ENCODE measurements around the gene OSBP2.
A peak's percentile ranks its signal among the peaks of the same experiment; 100 is the strongest.

The OSBP2 gene

GRCh38 chr22:30944986-30945385 lies 250.3 kb downstream of the OSBP2 start:
- peaks cover 92% of the 10 kb centered on the region for H3K36me3 ChIP-seq
- no peaks in the 10 kb centered on the region for H3K4me1 ChIP-seq
- H3K4me3 ChIP-seq (ENCODE audit: low read depth, low read length): no peak overlapping the region
- no peaks in the 10 kb centered on the region for H3K9me3 ChIP-seq
- no peak for DNase-seq
- no peaks in the 10 kb centered on the region; the same call in 1 of the 2 replicates for H3K27me3 ChIP-seq
- no peak for TF ChIP-seq CTCF (IDR thresholded peaks at IDR 0.05; ENCODE audit: low read depth, low read length)

GRCh38 chr22:30945653-30946052 lies 251.0 kb downstream of the OSBP2 start:
- Histone ChIP-seq H3K36me3 (peaks cover 88% of the 10 kb centered on the region), H3K9me3 (no peaks in the 10 kb centered on the region), H3K4me3 (ENCODE audit: low read depth, low read length) (no peak overlapping the region), H3K27me3 (no peaks in the 10 kb centered on the region; the same call in 1 of the 2 replicates), H3K4me1 (no peaks in the 10 kb centered on the region)
- no peak for TF ChIP-seq CTCF (IDR thresholded peaks at IDR 0.05; ENCODE audit: low read depth, low read length)
- DNase-seq: no peak

- DNase-seq: no peak
- Histone ChIP-seq H3K9me3 (no peaks in the 10 kb centered on the region), H3K27me3 (no peaks in the 10 kb centered on the region; the same call in 1 of the 2 replicates), H3K36me3 (peaks cover 81% of the 10 kb centered on the region), H3K4me1 (no peaks in the 10 kb centered on the region), H3K4me3 (ENCODE audit: low read depth, low read length) (no peak overlapping the region)
- no peak for TF ChIP-seq CTCF (IDR thresholded peaks at IDR 0.05; ENCODE audit: low read depth, low read length)
Observed at GRCh38 chr22:30946354-30946753, 251.7 kb downstream of the OSBP2 start.

GRCh38 chr22:30947173-30947815 lies 252.6 kb downstream of the OSBP2 start:
- no peak for DNase-seq
- Histone ChIP-seq H3K4me1 (no peaks in the 10 kb centered on the region), H3K4me3 (ENCODE audit: low read depth, low read length) (no peak overlapping the region), H3K9me3 (no peaks in the 10 kb centered on the region), H3K27me3 (no peaks in the 10 kb centered on the region; the same call in 1 of the 2 replicates), H3K36me3 (peaks cover 76% of the 10 kb centered on the region)
- no peak for TF ChIP-seq CTCF (IDR thresholded peaks at IDR 0.05; ENCODE audit: low read depth, low read length)

- no peak for DNase-seq
Observed at GRCh38 chr22:30947816-30948454, 253.3 kb downstream of the OSBP2 start.

More at GRCh38 chr22:30947816-30948454, 253.3 kb downstream of the OSBP2 start:
- no peak overlapping the region for H3K4me3 ChIP-seq (ENCODE audit: low read depth, low read length)
- H3K9me3 ChIP-seq: no peaks in the 10 kb centered on the region
- no peaks in the 10 kb centered on the region for H3K4me1 ChIP-seq
- H3K27me3 ChIP-seq: no peaks in the 10 kb centered on the region
- peak; percentile 73 for TF ChIP-seq CTCF (IDR thresholded peaks at IDR 0.05; ENCODE audit: low read depth, low read length)
- peaks cover 78% of the 10 kb centered on the region for H3K36me3 ChIP-seq
